Suprapubic skin (tissue), 4 donors: ENCODE measurements around the gene APOH. TPM values are rescaled to one million over a fixed set of nuclear protein-coding genes. Genes with fewer than 3 reads are reported as not detected.

Source experiments
- DNase-seq, 2 donors: peaks; one replicate each; pipeline ENCODE4 v3.0.0-alpha.2; 2019; ENCODE audit warnings: low spot score in 2 of 2
- H3K27ac ChIP-seq: fragments of 200-600 bp; sonication (generic); one replicate; pipeline ENCODE4 v1.5.1; 2019
- H3K27me3 ChIP-seq: fragments of 200-600 bp; sonication (generic); one replicate; pipeline ENCODE4 v1.5.1; 2019
- H3K36me3 ChIP-seq: fragments of 200-600 bp; sonication (generic); one replicate; pipeline ENCODE4 v1.5.1; 2019
- H3K4me1 ChIP-seq: fragments of 200-600 bp; sonication (generic); one replicate; pipeline ENCODE4 v1.5.1; 2019
- H3K4me3 ChIP-seq: fragments of 200-600 bp; sonication (generic); one replicate; pipeline ENCODE4 v1.5.1; 2019; ENCODE audit warnings: mild to moderate bottlenecking
- H3K9me3 ChIP-seq: fragments of 200-600 bp; sonication (generic); one replicate; pipeline ENCODE4 v1.5.1; 2019
- EP300 ChIP-seq: sonication (generic); formaldehyde crosslinking; IDR thresholded peaks from one replicate; pipeline ENCODE4 v1.6.1; 2017; ENCODE audit warnings: antibody characterized with exemption
- POLR2A ChIP-seq, 2 donors: fragments of 450-650 bp; IDR thresholded peaks; one replicate each; pipeline ENCODE4 v1.6.1; 2017; ENCODE audit warnings: antibody characterized with exemption in 2 of 2, mild to moderate bottlenecking in 2 of 2, moderate library complexity in 2 of 2
- POLR2AphosphoS5 ChIP-seq, 3 donors: sonication (generic); formaldehyde crosslinking; IDR thresholded peaks; one replicate each; pipeline ENCODE4 v1.6.1; 2017; ENCODE audit warnings: antibody characterized with exemption in 3 of 3
- WGBS: methylation state at CpG from one replicate; pipeline ENCODE4 v1.1.5; 2018; 5-methylcytosine and 5-hydroxymethylcytosine counted together
- total RNA-seq, 4 donors: library from RNA; depleted of rRNA; stranded (reverse); fragments of >200 nt; gene quantifications; one replicate each; pipeline ENCODE4 v1.1.0, GENCODE V29; 2016
- TF ChIP-seq, protein P1 (sequence below), 2 donors: fragments of 200-600 bp in 1 of 2; fragments of 450-650 bp in 1 of 2; sonication (generic) in 1 of 2; IDR thresholded peaks; one replicate each; pipeline ENCODE4 v1.5.1; 2016 to 2019; ENCODE audit warnings: antibody characterized with exemption in 2 of 2, mild to moderate bottlenecking in 1 of 2, moderate library complexity in 1 of 2

The APOH gene
- total RNA-seq, 4 donors from 2014 or later, result 6.1 TPM; not detected in 3

DNA sequence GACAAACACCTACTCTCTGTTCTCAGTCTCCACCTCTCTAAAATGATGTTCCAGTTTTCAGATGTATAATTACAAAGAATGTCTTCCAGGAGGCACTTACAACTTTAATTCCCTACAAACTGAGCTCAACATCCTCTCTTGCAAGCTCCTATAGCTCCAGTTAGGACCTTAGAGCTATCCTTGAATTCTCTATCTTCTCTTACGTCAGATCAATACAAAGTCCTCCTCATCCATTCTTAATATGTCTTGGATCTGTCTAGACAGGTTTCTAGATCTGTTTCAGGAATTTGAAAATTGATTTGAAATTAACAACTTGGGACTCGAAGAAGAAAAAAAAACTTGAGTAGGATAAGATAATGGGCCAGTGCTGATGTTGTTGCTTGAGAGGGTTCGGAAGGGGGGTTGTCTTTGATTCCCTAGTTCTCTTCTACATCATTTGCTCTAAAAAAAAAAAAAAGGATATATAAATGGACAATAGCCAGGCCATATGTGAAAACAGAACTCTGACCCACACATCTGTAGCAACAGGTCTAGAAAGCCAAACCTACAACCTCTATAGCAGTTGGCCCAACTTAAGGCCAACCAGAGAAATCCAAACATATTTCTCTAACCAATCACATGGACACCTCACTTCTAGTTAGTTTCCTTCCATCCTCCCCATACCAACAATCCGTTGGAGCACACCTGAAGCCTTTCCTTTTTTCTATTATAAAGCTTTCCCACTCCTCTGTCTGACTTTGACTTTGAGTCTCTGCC, 746 bp upstream of the APOH start:
- Histone ChIP-seq H3K4me1 (no peaks in the 10 kb centered on the region), H3K9me3 (no peaks in the 10 kb centered on the region), H3K27ac (no peak overlapping the region), H3K36me3 (no peaks in the 10 kb centered on the region), H3K4me3 (no peak overlapping the region), H3K27me3 (peaks cover 6% of the 10 kb centered on the region)
- no peak for TF ChIP-seq POLR2A (IDR thresholded peaks at IDR 0.05)
- no peak for DNase-seq
- WGBS, result 75% methylated on average over 4 of the region's 4 CpGs

DNA sequence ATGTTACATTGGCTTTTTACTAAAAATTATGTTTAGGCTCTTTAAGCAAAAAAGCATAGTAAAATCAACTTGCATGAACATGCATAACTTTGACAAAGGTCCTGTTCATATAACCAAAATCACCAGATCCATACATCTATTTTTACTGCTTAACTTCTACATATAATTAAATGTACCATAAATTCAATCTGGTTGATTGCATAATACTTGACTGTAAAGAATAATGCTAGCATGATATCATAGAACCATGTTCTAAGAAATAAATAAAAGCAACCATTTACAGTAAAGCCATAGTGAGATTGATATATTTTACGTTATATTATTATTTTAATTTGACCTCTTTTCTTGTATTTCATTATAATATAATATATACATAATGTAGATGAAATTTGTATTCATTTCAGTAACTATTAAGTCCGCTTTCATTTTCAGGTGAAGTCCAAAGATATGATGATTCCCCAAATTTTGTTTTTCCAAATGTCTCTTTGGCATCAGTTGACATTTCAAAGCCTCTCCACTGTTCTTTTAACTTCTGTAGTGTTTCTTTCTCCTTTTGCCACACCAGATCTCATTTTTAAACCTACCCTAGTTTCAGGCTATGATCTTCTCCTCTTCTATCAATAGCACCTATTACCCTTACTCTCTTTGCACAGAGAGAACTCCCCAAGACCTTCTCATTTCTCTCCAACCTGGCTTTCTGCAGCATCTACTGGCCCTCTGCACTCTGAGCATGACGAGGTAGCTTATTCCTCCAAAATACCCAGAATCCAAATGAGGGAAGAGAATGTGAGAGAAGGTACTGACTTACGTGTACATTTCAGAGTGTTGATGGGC, 1.8 kb downstream of the APOH start:
- 90% methylated on average over 4 of the region's 4 CpGs for WGBS
- H3K36me3 ChIP-seq, result no peaks in the 10 kb centered on the region
- TF ChIP-seq POLR2AphosphoS5 (IDR thresholded peaks at IDR 0.05) (no peak), POLR2A (IDR thresholded peaks at IDR 0.05) (no peak), EP300 (no peak)
- TF ChIP-seq, protein P1, sequence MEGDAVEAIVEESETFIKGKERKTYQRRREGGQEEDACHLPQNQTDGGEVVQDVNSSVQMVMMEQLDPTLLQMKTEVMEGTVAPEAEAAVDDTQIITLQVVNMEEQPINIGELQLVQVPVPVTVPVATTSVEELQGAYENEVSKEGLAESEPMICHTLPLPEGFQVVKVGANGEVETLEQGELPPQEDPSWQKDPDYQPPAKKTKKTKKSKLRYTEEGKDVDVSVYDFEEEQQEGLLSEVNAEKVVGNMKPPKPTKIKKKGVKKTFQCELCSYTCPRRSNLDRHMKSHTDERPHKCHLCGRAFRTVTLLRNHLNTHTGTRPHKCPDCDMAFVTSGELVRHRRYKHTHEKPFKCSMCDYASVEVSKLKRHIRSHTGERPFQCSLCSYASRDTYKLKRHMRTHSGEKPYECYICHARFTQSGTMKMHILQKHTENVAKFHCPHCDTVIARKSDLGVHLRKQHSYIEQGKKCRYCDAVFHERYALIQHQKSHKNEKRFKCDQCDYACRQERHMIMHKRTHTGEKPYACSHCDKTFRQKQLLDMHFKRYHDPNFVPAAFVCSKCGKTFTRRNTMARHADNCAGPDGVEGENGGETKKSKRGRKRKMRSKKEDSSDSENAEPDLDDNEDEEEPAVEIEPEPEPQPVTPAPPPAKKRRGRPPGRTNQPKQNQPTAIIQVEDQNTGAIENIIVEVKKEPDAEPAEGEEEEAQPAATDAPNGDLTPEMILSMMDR (IDR thresholded peaks at IDR 0.05), result no peak
- H3K9me3 ChIP-seq, result no peaks in the 10 kb centered on the region
- no peak overlapping the region for H3K27ac ChIP-seq
- no peak for DNase-seq
- H3K4me1 ChIP-seq, result no peaks in the 10 kb centered on the region
- H3K4me3 ChIP-seq, result no peak overlapping the region
- H3K27me3 ChIP-seq, result peaks cover 6% of the 10 kb centered on the region

DNA sequence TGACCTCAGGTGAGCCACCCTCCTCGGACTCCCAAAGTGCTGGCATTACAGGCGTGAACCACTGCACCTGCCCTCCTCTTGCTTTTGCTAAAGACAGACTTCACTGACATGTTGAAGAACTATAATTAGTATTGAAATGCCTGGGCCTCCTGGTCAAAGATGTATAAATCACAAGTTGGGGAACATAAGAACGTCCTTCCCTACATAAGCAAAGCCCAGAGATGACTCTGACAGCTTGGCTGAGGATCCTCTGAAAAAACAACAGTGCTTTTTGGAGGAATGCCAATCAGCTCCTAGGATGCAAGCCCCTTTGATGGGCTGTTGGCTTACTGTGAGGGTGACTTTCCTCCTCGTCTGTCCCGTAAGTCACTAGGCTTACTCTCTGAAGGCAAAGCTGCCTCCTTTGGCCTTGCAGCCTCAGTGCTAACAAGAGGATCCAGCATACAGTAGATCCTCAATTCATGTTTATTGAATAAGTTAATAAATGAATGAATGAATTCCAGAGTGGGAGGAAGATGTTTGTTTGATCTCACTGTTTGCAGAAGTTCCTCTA, 6.3 kb downstream of the APOH start:
- Histone ChIP-seq H3K4me3 (no peak overlapping the region), H3K27me3 (peaks cover 10% of the 10 kb centered on the region), H3K36me3 (no peaks in the 10 kb centered on the region), H3K27ac (no peak overlapping the region), H3K9me3 (no peaks in the 10 kb centered on the region), H3K4me1 (no peaks in the 10 kb centered on the region)
- DNase-seq, result no peak
- TF ChIP-seq EP300 (no peak), POLR2A (IDR thresholded peaks at IDR 0.05) (no peak), POLR2AphosphoS5 (IDR thresholded peaks at IDR 0.05) (no peak)
- TF ChIP-seq, protein P1 (IDR thresholded peaks at IDR 0.05), result no peak
- WGBS, result 87% methylated on average over 5 of the region's 5 CpGs

DNA sequence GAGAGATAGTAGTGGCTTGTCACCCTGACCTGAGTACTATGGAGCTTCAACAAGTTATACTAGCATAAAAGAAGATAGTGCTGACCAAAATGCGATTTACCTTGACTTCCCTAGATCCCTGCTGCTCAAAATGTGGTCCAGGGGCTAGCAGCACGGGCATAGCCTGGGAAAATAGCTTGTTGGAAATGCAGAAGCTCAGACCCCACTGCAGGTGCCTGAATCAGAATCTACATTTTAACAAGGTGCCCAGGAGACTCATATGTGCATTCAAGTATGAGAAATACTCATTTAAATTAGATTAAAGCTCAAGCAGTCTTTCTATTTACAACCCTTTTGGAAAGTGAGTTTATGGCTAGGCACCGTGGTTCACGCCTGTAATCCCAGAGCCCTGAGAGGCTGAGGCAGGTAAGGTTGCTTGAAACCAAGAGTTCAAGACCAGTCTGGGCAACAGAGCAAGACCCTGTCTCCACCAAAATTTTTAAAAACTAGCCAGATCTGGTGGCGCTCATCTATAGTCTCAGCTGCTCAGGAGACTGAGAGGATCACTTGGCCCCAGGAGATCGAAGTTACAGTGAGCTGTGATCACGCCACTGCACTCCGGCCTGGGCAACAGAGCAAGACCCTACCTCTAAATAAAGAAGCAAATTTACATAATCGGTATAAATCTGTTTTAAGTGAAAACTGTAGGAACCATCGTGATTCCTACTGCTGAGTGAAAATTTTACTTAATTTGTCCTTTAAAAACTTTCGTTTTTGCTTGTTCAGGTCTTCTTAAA, 7.3 kb downstream of the APOH start:
- 81% methylated on average over 11 of the region's 11 CpGs for WGBS
- Histone ChIP-seq H3K27ac (no peak overlapping the region), H3K36me3 (no peaks in the 10 kb centered on the region), H3K27me3 (peaks cover 10% of the 10 kb centered on the region), H3K9me3 (no peaks in the 10 kb centered on the region), H3K4me3 (no peak overlapping the region), H3K4me1 (no peaks in the 10 kb centered on the region)
- no peak for TF ChIP-seq EP300
- TF ChIP-seq POLR2AphosphoS5 (IDR thresholded peaks at IDR 0.05), result no peak
- TF ChIP-seq, protein P1 (IDR thresholded peaks at IDR 0.05), result no peak
- TF ChIP-seq POLR2A (IDR thresholded peaks at IDR 0.05), result no peak
- no peak for DNase-seq

DNA sequence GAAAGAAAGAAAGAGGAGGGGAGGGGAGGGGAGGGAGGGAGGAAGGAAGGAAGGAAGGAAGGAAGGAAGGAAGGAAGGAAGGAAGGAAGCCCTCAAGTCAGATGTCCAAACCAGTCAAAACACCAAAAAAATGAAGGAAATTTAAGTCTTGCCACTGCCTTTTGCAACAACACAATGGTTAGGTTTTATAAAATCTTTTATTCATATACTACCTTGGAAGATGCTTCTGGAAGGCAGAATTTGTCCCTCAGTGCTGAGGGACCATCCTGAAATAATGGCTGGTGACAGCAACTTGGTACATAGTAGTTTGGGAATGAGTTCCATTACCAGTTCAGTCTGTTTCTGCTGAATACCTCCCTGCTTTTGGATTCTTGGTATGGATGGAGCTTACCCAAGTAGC, 7.9 kb downstream of the APOH start:
- Histone ChIP-seq H3K27ac (no peak overlapping the region), H3K4me1 (no peaks in the 10 kb centered on the region), H3K36me3 (no peaks in the 10 kb centered on the region), H3K27me3 (peaks cover 10% of the 10 kb centered on the region), H3K4me3 (no peak overlapping the region), H3K9me3 (no peaks in the 10 kb centered on the region)
- TF ChIP-seq POLR2AphosphoS5 (IDR thresholded peaks at IDR 0.05), result no peak
- no peak for TF ChIP-seq EP300
- no peak for TF ChIP-seq POLR2A (IDR thresholded peaks at IDR 0.05)
- TF ChIP-seq, protein P1 (IDR thresholded peaks at IDR 0.05), result no peak
- DNase-seq, result no peak
